HG03039 (cell line): ENCODE results near the gene FUT2.

Experiments used
- ATAC-seq: cut with Tn5 transposase; IDR thresholded peaks from one replicate; pipeline ENCODE4 v1.9.1; 2021; ENCODE audit warnings: mild to moderate bottlenecking, moderate library complexity; ENCODE audit not compliant: unreplicated experiment

FUT2 gene

DNA sequence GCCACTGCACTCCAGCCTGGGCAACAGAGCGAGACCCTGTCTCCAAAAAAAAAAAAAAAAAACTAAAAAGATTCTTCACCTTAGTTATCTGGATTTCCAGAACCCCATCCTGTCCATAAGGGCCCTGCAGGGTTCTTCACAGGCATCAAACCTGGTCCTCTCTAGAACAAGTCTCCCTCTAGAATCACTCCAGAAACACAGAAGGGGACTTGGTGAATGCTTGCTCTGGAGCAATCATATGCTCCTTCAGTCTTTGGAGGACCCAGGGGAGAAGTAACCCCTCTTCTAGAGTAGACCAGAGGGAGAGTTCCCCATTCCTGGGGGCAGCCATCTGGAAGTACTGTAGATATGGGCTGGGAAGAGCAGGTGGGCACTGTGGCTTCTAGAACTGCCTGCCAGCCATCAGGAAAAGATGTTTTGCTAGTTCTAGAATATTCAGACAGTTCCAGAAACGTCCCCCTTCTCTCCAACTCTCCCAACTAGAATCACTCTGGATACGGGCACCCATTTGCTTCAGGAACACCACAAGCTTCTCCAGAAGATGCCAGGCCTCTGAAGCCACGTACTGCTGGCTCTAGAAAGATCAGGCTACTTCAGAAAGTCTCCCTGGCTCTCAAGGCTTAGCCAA, 53.9 kb downstream of the FUT2 start:
- ATAC-seq: no peak

- no peak for ATAC-seq
Observed at GRCh38 chr19:48750351-48750750, 54.6 kb downstream of the FUT2 start.

DNA sequence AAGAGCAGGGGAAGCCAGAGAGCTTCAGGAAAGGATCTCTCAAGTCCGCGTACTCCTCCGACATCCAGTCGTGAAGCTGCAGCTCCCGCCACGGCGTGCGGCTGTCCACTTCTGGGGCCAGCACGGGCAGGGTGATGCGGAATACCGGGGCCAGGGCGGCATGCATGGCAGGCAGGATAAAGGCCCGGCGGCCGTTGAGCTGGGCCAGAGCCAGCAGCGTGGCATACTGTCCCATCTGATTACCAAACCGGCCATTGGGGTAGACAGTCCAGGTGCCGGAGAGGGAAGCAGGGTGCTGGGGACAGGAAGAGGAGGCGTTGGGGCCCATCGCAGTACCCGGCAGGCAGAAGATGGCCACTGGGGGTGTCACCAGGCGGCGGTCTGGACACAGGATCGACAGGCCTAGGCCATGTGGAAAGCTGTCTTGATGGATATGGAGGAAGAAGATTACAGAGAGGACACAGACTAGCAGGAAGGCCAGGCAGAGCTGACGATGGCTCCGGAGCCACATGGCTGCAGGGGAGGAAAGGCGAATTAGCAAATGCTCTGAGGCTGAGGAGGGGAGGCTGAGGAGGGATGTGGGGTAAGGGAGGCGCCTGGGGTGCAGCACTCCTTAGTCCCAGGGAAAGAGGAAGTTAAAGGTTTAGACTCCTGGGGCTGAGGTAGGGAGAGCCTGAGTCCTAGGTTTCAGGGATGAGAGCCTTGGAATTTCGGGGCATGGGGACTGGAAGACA, 55.2 kb downstream of the FUT2 start:
- no peak for ATAC-seq

- ATAC-seq: no peak
Observed at GRCh38 chr19:48751845-48752495, 56.2 kb downstream of the FUT2 start.

DNA sequence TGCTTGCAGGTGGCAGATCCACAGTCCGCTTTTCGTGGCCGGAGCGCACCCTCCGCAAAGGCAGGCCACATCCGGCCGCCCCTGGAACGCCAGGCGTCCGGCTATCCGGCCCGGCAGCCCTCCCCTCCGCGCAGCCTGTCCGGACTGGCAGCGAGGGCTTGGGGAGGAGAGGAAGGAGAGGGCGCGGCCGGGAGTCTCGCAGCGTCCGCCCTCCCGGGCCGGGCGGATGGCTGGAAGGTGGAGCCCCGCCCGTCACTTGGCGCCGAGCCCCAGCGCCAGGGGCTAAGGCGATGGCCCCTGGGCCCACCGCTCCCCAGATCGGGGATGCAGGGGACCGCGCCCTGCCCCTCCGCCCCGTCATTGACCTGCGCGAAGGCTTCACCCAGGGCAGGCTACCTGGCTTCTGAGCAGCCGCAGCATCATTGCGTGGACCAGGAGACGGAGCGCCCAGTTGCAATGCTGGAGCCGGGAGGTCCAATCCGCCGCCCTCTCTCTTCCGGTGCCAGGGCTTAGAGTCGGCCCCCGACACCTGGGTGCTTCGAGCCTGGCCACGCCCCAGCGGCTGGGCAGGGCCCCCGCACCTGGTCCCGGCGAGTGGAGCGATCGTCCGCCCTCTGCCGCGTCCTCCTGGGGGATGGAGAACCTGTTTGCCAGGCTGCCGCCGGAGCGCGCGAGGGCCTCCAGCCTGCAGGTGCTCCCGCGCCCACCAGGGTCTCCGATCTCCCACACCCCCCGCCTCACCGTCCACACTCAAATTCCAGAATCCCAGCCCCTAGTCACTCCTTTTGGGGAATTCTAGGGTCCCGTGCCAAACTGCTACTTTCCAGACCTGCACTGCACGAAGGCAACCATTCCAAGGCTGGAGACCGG, 57.0 kb downstream of the FUT2 start, which contains the start of gene FUT1:
Gene FUT1 (minus strand): TSS at position 146 of the 870 bp plus-strand sequence. CDS start 1,360 bp downstream, outside the sequence.
- ATAC-seq: no peak

GRCh38 chr19:48755084-48755641, 59.4 kb downstream of the FUT2 start, which contains the start of gene FGF21:
TSS of gene FGF21 (plus strand) at chr19:48755524. CDS start at chr19:48756237, 713 bp downstream.
- no peak for ATAC-seq
